GM18507 (cell line): ENCODE data around the gene RGS4.

Experiments
- DNase-seq: peaks from one replicate; pipeline ENCODE4 v3.0.0; 2011; ENCODE audit warnings: low read depth; ENCODE audit not compliant: insufficient read length; ENCODE audit errors: extremely low spot score
- FAIRE-seq: peaks from 2 replicates; lab custom pipeline; 2011; peaks lifted over from hg19 to GRCh38; lab: Jason Lieb, UNC

The RGS4 gene

GRCh38 chr1:163093579-163093978 lies 24.4 kb downstream of the RGS4 start:
- DNase-seq (no peak), FAIRE-seq (no peak)

- DNase-seq, result no peak
- no peak for FAIRE-seq
These were observed 25.0 kb downstream of the RGS4 start for GRCh38 chr1:163094182-163094581.

DNA sequence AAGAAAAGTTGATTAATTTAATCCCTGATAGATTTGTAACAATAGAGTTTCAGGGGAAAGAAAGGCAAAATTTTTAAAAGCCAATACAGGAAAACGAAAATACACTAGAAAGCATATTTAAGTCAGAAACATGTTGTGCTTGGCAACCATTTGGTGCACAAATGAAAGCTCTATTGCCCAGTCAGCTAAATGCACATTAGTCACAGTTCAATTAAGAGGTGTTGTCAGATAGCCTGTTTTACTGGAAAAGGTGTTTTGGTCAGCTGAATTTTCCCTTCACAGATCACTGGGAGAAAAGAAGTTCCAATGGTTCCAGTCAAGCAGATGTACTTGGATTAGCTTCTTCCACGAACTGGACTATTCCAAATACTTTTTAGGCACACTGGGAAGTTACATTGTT lies 25.4 kb downstream of the RGS4 start:
- DNase-seq, result no peak
- FAIRE-seq, result no peak

GRCh38 chr1:163095213-163095612 lies 26.1 kb downstream of the RGS4 start:
- DNase-seq (no peak), FAIRE-seq (no peak)

DNA sequence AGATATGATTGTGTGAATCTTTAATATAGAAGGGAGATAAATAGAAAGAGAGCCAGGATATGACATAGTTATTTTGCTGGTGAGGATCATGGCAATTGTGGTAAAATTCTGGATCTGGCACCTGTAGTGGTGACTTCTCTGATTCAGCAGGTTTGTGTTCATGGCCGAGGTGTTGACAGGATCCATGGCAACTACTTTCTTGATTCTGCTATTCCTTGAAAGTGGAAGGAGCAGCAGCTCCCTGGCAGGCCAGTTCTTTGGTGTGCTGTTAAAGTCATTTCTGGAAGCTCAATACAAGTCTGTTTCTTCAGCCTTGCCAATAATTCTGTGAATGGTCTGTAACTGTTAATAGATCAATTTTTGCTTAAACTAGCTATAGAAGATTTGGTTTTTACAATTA lies 33.4 kb downstream of the RGS4 start:
- DNase-seq, result no peak
- FAIRE-seq, result no peak

- FAIRE-seq, result no peak
These were observed 35.4 kb downstream of the RGS4 start for GRCh38 chr1:163104385-163105099.

DNA sequence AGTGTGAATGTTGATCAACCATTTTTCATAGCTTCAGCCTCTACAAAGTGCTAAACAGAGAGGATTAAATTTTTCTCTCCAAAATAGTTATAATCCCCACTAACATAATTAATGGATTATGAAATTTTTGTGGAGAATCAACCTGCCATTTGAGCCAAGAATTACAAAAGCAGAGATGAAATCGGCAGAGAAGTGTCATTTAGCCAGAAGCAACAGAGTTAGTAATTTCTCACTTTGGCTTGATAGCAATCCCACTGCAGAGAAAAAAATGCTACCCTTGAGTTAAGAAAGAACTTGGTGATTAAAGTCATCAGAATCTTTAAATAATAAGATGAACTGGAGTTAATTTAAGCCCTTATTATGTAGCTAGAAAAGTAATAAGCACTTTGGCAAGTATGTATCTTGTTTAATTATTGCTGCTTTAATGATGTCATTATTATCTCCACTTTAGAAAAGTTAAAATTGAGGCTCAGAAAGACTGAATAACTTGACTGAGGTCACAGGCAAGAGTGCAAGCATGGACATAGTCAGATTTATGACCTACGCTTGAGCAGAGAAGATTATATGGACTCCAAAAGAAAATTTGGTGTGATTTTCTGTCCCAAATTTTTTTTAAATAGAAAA lies 37.3 kb downstream of the RGS4 start:
- DNase-seq (no peak), FAIRE-seq (no peak)

More at GRCh38 chr1:163104385-163105099, 35.4 kb downstream of the RGS4 start:
- no peak for DNase-seq

DNA sequence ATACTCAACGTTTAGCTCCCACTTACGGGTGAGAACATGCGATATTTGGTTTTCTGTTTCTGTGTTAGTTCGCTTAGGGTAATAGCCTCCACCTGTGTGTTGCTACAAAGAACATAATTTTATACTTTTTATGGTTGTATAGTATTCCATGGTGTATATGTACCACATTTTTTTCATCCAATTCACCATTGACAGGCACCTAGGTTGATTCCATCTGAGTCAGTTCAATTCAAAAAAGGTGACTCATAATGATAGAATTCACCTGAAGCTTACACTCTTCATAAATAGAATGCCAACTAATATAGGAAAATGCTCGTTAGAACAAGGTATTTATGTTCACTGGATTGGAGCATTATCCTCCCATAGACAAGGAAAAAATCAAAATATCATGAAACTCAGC lies 38.5 kb downstream of the RGS4 start:
- no peak for DNase-seq
- FAIRE-seq, result no peak

DNA sequence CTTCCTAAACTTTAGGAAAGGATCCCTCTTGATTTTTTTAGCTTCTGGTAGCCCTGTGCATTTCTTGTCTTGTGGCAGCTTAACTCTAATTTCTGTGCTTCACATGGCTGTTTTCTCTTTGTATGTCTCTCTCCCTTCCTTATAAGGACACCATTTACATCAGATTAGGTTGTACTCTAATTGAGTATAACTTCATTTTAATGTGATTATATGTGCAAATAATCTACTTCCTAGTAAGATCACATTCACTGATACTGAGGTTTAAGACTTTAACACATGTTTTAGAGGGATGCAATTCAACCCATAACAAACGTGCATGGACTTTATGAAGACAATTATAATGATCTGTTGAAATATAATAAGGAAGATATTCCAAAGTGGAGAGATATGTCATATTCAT lies 46.7 kb downstream of the RGS4 start:
- no peak for DNase-seq
- no peak for FAIRE-seq

GRCh38 chr1:163119707-163120106 lies 50.5 kb downstream of the RGS4 start:
- FAIRE-seq (no peak), DNase-seq (no peak)

GRCh38 chr1:163120372-163120771 lies 51.2 kb downstream of the RGS4 start:
- FAIRE-seq (no peak), DNase-seq (no peak)

DNA sequence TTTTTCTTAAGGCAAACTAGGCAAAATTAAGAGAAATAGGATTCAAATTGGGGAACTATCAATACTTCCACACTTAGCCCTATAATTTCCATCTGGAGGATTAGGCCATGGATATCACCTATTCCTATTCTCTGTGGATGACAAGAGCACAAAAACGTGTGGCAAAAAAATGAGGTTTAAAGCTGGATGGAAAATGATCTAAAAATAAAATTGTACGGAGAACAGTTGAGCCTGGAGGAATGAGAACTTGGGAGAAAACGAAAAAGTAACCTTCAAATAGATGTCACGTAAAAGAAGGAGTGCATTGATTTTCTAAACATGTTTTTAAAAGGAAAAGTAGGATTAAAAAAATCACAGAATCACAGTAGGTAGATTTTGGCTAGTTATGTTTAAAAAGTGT lies 55.7 kb downstream of the RGS4 start:
- FAIRE-seq, result no peak
- no peak for DNase-seq
